Measurements from ENCODE around the gene ZNF783.

DNA sequence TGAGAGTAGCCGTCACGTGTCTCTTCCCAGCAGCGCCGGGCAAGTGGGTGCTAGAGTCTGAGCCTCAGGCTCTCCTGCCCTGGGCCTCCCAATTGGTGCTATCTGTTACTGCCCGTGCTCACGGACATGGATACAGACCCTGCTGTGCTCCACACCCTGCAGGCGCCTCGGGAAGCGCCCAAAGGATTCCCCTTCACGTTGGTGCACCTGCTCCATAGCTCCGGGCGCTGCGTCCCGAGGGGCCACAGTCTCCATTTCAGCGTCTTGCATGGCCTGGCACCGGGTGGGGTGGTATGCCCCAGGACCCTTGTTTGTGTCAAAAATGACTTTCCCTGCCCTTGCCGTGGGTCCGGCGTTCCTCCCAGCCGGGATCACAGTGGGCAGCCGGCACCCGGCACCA is 36.3 kb upstream of the ZNF783 start:
- TF ChIP-seq, protein P1, sequence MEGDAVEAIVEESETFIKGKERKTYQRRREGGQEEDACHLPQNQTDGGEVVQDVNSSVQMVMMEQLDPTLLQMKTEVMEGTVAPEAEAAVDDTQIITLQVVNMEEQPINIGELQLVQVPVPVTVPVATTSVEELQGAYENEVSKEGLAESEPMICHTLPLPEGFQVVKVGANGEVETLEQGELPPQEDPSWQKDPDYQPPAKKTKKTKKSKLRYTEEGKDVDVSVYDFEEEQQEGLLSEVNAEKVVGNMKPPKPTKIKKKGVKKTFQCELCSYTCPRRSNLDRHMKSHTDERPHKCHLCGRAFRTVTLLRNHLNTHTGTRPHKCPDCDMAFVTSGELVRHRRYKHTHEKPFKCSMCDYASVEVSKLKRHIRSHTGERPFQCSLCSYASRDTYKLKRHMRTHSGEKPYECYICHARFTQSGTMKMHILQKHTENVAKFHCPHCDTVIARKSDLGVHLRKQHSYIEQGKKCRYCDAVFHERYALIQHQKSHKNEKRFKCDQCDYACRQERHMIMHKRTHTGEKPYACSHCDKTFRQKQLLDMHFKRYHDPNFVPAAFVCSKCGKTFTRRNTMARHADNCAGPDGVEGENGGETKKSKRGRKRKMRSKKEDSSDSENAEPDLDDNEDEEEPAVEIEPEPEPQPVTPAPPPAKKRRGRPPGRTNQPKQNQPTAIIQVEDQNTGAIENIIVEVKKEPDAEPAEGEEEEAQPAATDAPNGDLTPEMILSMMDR (IDR thresholded peaks at IDR 0.05) = no peak
- TF ChIP-seq EZH2 (IDR thresholded peaks at IDR 0.05; ENCODE audit: borderline replicate concordance, insufficient read depth, low read depth, low read length, poor library complexity, severe bottlenecking) = no peak

Data from B cell (primary cell).